ENCODE data around the gene HPN. TPM values are rescaled to one million over a fixed set of nuclear protein-coding genes. Genes with fewer than 3 reads are reported as not detected.

The HPN gene
- total RNA-seq, 1 experiment from 2014 or later: 10.6 TPM

DNA sequence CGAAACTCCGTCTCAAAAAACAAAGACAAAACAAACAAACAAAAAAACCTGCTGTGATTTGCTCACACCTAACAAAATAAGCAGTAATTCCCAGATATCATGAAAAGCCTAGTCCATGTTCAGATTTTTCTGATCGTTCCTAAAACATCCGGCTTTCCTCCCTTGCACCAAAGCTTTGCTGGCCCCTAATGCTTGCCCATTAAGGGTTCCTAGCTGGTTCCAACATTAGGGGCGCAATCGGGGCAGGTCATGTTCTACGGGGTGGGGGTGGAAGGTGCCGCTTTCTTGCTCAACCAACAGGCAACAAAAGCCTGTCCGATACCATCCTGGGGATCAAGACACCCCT is 48.6 kb downstream of the HPN start:
- Histone ChIP-seq H3K4ac (ENCODE audit: low read depth, low read length) (no peak overlapping the region), H2BK12ac (ENCODE audit: insufficient read length, low read depth, low read length) (no peak overlapping the region), H2BK15ac (ENCODE audit: low read depth, low read length) (no peak overlapping the region), H3K4me2 (ENCODE audit: insufficient read depth, insufficient read length, low read length) (peak overlapping the region; percentile 1), H3K4me1 (ENCODE audit: insufficient read depth, low read length) (no peaks in the 10 kb centered on the region; the same call in 1 of the 2 replicates), H3K23ac (ENCODE audit: insufficient read length, low read depth, low read length) (no peak overlapping the region), H3K79me2 (ENCODE audit: insufficient read depth, low read length) (no peaks in the 10 kb centered on the region), H4K91ac (ENCODE audit: insufficient read length, low read depth, low read length) (no peak overlapping the region), H4K5ac (ENCODE audit: insufficient read length, low read depth, low read length) (no peak overlapping the region), H3K27me3 (ENCODE audit: insufficient read depth, low read length) (no peaks in the 10 kb centered on the region), H3K27ac (ENCODE audit: insufficient read length, low read depth, low read length) (no peak overlapping the region), H2AFZ (ENCODE audit: low read length) (no peak overlapping the region), H2AK5ac (ENCODE audit: insufficient read length, low read length) (no peak overlapping the region), H3K14ac (ENCODE audit: insufficient read depth, low read length) (0 out of 2 replicates have a peak overlapping the region, but pooled peaks have one; percentile 3), H3K18ac (ENCODE audit: insufficient read length, low read depth, low read length) (peak overlapping the region; percentile 9), H2BK20ac (ENCODE audit: low read depth, low read length, poor library complexity, severe bottlenecking) (no peak overlapping the region), H4K8ac (replicated peaks; ENCODE audit: insufficient read length, low read depth, low read length) (no peak overlapping the region), H3K9ac (ENCODE audit: extremely low read depth, insufficient read length, low read length) (no peak overlapping the region), H2BK120ac (ENCODE audit: low read depth, low read length, poor library complexity, severe bottlenecking) (no peak overlapping the region), H3K9me3 (ENCODE audit: control insufficient read depth, low read depth, low read length) (no peaks in the 10 kb centered on the region), H3K79me1 (ENCODE audit: insufficient read depth, low read depth, low read length, poor library complexity, severe bottlenecking) (no peaks in the 10 kb centered on the region), H2BK5ac (ENCODE audit: insufficient read length, low read length) (no peak overlapping the region), H4K20me1 (ENCODE audit: control insufficient read depth, insufficient read depth, insufficient read length) (no peaks in the 10 kb centered on the region), H3T11ph (ENCODE audit: low read length) (no peak overlapping the region), H3K23me2 (ENCODE audit: insufficient read length, low read depth, low read length, poor library complexity, severe bottlenecking) (no peaks in the 10 kb centered on the region), H3K56ac (ENCODE audit: insufficient read length, low read depth, low read length) (no peak overlapping the region)
- no CpG with 5 or more reads among the region's 9 CpGs for WGBS (ENCODE audit: extremely low coverage, insufficient read length, low lambda C conversion rate)
- Mint-ChIP-seq H3K36me3 (ENCODE audit: insufficient read depth in 1 of 3, low read depth in 3 of 3) (no peaks in the 10 kb centered on the region), H3K27ac (no peak overlapping the region; a peak in 1 of 7 replicates), H3K27me3 (ENCODE audit: low read depth) (no peaks in the 10 kb centered on the region; the same call in none of the 2 replicates), H3K9me3 (no peaks in the 10 kb centered on the region), H3K4me3 (no peak overlapping the region), H3K4me1 (peaks cover 9 to 13% of the 10 kb centered on the region in 2 experiments)
- no peak for DNase-seq
- TF ChIP-seq, protein P1, sequence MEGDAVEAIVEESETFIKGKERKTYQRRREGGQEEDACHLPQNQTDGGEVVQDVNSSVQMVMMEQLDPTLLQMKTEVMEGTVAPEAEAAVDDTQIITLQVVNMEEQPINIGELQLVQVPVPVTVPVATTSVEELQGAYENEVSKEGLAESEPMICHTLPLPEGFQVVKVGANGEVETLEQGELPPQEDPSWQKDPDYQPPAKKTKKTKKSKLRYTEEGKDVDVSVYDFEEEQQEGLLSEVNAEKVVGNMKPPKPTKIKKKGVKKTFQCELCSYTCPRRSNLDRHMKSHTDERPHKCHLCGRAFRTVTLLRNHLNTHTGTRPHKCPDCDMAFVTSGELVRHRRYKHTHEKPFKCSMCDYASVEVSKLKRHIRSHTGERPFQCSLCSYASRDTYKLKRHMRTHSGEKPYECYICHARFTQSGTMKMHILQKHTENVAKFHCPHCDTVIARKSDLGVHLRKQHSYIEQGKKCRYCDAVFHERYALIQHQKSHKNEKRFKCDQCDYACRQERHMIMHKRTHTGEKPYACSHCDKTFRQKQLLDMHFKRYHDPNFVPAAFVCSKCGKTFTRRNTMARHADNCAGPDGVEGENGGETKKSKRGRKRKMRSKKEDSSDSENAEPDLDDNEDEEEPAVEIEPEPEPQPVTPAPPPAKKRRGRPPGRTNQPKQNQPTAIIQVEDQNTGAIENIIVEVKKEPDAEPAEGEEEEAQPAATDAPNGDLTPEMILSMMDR (conservative IDR thresholded peaks at IDR 0.05): no peak

All from H9 (cell line).